HG03571 (cell line): ENCODE data around the gene ARHGAP10.
A peak's percentile ranks its signal among the peaks of the same experiment; 100 is the strongest.

Experiments used
- ATAC-seq: cut with Tn5 transposase; IDR thresholded peaks from one replicate; pipeline ENCODE4 v1.9.1; 2021; ENCODE audit not compliant: unreplicated experiment

Gene ARHGAP10, protein sequence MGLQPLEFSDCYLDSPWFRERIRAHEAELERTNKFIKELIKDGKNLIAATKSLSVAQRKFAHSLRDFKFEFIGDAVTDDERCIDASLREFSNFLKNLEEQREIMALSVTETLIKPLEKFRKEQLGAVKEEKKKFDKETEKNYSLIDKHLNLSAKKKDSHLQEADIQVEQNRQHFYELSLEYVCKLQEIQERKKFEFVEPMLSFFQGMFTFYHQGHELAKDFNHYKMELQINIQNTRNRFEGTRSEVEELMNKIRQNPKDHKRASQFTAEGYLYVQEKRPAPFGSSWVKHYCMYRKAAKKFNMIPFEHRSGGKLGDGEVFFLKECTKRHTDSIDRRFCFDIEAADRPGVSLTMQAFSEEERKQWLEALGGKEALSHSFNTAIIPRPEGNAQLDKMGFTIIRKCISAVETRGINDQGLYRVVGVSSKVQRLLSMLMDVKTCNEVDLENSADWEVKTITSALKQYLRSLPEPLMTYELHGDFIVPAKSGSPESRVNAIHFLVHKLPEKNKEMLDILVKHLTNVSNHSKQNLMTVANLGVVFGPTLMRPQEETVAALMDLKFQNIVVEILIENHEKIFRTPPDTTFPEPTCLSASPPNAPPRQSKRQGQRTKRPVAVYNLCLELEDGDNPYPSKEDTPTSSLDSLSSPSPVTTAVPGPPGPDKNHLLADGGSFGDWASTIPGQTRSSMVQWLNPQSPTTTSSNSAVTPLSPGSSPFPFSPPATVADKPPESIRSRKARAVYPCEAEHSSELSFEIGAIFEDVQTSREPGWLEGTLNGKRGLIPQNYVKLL

DNA sequence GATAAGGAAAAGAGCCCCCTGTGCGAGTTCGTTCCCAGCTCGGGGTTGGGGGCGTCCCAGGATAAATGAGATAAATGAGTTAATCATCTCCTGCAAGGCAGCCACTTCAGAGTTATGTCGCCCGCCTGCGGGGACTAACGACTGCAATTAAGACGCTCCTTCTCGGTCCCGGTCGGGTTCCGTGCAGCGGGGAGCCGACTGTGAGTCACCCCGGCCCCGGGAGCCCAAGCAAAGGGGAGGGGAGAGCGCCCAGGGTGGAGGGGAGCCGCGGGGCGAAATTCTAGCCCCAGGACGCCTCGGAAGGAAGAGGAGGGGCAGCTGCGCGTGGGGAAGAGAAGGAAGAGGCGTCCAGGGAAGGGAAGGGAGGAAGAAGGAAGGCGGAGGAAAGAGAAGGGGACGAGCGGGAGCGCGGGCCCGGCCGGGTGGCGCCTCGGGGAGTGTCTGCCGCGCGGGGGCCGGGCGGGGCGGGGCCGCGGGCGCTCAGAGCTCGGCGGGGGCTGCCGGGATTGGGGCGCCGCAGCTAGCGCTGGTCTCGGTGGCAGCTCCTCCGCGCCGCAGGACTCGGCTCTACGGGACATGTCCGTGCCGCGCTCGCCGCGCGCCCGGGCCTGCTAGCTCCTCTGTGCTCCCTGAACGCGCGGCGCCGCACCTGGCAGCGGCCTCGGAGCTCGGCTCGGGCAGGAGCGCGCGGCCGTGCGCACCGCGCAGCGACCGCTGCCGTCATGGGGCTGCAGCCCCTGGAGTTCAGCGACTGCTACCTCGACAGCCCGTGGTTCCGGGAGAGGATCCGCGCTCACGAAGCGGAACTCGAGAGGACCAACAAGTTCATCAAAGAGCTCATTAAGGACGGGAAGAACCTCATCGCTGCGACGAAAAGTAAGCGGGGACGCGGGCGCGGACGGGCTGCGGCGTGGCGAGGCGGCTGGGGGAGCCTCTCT is at the start of gene ARHGAP10:
Gene ARHGAP10 (plus strand): TSS at position 509 of the 938 bp plus-strand sequence. CDS start 214 bp downstream, at position 723.
- ATAC-seq = peak; percentile 50

DNA sequence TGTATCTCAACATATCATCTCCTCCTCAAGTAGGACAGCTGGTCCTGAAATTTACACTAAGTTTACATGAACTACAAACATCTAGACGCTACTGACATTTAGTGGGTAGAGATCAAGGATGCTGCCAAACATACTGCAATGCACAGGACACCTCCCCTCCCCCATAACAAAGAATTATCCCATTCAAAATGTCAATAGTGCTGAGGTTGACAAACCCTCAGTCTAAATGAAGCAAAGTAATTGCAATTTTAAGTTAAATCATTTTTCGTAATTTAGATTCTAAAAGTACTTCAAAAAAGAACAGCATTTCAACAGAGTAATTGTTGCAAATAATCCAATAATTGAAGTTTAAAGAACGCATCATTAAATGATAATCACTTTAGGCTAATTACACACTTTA is 49.1 kb upstream of the ARHGAP10 start:
- ATAC-seq = no peak

DNA sequence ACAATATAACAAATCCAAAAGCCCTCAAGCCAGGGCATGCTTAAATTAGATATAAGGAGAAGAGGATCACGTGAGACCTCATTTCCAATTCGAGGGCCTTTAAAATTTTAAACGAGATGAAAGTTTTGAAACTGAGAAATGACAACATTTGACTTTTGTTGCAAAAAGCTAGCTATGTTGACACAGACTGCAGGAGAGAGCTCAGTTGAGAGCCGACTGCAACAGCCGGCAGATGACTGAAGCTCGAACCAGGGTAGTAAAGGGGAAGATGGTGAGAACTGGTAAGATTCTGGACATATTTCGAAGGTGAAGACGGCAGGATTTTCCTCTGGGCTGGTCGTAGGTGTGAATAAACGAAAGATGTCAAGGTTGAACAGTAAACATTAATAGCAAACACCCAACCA is 48.7 kb upstream of the ARHGAP10 start:
- no peak for ATAC-seq

DNA sequence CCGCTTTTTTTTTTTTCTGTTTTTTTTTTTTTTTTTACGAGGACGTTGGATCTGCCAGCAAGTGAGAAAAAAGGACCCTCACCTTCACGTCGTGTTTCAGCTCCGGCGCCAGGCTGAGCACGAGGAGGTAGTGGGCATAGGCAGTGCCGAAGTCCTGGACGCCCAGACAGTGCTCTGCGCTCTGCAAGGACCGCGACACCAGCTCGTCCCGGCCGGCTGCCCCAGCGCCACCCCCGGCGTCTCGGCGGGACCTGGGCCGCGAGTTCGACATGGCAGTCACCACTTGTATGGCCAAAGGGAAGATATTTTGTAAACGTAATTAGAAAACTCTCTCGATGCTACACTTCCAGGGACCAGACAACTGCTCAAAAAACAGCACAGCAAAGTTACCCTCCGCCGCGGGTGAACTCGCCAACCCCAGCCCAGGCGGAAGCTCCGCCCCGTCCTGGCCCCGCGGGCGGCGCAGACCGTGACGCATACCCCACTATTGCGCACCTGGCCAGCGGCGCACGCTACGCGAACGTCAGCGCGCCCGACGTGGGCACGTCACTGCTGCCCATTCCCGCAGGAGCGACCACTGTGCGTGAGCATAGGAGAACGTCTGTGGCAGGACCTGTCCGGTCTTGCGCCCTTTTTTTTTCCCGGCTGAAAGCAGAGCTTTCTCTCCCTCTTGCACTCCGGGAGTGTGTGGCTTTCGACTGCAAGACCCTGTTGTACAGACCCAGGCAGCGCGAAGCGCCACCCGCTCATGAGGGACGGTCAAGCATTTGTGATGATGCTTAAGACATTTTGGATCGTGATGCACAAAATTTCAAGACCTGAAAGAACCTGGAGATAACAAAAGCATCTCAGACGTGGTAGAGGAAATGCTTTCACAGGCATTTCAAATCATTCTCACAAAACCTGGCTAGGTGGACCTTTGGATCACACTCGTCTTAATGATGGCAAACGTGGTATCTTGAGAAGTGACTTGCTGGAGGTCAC is 47.9 kb upstream of the ARHGAP10 start, which contains the start of gene PRMT9:
Gene PRMT9 (minus strand): TSS at position 447 of the 984 bp plus-strand sequence. CDS start 176 bp downstream, at position 271.
- ATAC-seq = peak; percentile 100

DNA sequence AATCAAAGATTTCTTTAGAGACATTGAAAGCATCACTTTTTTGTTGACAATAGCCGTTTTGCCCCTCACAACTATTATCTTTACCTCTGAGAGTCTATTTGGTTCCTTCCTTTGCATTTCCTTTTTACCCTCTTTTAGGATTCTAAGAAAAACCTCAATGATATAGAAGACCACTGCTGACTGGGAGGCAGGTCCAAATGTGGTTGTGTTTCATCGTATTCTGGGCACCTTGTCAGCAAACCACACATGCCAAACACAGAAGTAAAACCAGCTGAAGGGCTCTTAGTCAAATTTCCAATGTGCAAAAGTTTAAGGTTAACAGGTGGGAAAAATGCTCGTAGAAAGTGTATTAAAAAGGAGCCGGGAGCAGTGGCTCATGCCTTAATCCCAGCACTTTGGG is 42.8 kb upstream of the ARHGAP10 start:
- no peak for ATAC-seq

DNA sequence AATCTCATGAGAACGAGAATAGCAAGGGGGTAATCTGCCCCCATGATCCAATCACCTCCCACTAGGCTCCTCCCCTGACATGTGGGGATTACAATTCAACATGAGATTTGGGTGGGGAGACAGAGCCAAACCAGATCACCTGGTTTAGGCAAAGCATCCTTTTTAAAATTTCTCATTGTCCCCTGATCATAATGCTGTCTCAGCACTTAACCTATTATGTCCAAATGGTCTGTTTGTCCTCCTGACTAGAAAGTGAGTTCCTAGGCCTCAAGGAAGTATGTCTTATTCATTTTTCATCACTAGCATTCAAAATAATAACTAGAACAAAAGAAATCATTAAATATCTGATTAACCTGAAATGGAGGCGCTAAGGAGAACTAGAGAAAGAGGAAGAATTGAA is 40.1 kb upstream of the ARHGAP10 start:
- ATAC-seq = no peak

DNA sequence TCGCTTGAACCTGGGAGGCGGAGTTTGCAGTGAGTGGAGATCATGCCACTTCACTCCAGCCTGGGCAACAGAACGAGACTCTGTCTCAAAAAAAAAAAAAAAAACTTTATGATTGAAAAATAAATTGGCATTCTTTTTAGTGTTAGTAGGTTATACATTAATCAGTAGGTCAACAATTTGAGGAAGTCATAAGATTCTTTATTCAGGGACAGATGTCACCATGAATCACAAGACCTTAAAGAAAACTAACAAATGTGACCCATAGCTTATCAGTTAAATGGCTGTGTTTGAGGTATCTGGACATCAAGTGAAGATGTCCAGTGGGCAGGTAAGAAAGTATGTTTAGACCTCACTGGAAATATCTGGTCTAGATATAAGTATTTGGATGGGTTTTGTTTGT is 38.7 kb upstream of the ARHGAP10 start:
- no peak for ATAC-seq

DNA sequence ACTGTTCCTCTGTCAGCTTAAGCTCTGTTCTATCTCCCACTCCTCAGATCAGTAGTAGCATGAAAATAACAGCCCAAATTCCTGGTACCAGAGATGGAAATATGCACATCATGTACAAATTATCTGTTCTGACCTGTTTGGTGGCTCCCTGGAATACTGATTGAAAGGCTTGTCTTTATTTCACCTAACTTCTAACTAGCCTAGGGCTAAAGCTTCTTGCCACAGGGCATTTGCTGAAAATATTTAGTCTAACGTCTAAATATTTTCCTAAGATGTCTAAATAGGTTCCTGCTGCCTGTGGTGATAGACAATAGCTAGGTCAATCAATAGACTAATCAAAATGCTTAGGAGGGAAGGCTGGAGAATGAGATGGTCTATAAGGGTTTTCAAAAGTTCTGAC is 35.0 kb upstream of the ARHGAP10 start:
- ATAC-seq = no peak

DNA sequence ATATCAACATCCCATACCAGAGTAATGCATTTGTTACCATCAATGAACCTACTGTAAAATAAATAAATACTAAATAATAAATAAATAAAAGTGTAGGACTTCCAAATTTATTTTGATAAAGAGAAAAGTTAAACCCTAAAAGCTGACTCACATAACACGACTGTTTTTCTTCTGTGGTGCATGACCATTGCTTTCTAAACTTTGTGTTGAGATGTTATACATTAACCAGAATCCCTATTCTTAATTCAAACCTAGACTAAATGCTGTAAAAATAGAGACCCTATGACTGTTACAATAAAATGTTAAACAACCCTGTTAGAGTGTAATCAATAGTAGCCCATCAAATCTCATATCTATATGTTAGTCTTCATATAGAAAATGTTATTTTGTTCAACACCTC is 27.0 kb upstream of the ARHGAP10 start:
- peak; percentile 64 for ATAC-seq

DNA sequence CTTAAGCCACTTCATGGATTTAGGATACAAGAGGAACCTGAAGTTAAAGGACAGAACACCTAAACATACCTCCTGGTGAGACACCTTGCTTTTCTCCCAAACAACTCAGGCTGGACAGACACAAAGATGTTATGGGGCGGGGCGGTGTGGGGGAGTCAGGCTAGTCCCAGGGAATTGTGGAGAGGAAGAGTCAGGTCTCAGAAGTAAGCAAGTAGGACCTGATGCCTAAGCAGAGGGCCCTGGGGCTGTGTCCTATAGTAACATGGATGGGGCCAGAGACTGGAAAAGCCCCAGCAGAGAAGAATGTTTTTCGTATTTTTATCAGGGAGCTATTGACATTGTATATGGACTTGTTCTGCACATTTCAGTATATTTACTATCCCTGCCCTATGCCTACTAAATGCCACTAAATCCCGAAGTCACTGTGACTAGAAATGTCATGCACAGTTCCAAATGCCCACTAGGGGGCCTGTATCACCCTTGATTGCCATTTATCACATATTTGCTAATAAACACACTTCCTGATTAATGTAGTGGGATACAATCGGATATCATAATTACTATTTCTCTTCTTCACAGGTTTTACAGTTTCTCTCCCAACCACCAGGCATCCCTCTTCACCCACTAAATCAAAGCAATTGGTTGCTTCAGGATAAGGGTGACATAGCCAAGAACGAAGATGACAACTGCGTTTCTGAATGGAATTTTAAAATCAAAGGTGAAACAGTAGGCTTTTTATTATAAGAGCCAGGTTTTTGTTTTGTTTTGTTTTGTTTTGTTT is 23.8 kb upstream of the ARHGAP10 start:
- ATAC-seq = no peak

DNA sequence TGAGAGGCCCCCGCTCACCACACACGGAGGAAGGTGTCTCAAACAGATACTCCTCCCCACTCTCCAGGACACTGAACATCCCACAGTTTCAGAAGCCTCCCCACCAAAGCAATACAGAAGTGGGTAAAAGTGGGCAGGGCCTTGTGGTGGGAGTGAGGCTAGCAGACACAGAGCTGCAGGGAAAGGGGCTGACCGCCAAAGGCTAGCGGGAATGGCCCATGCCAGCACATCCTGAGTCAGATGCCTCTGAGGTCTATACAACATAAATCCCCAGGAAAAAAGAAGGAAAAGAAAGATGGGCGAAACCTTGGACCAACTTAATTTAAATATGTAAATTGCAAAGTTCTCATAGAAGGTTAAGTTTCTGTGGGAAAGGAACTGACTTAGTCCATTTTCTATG is 21.9 kb upstream of the ARHGAP10 start:
- ATAC-seq = no peak

DNA sequence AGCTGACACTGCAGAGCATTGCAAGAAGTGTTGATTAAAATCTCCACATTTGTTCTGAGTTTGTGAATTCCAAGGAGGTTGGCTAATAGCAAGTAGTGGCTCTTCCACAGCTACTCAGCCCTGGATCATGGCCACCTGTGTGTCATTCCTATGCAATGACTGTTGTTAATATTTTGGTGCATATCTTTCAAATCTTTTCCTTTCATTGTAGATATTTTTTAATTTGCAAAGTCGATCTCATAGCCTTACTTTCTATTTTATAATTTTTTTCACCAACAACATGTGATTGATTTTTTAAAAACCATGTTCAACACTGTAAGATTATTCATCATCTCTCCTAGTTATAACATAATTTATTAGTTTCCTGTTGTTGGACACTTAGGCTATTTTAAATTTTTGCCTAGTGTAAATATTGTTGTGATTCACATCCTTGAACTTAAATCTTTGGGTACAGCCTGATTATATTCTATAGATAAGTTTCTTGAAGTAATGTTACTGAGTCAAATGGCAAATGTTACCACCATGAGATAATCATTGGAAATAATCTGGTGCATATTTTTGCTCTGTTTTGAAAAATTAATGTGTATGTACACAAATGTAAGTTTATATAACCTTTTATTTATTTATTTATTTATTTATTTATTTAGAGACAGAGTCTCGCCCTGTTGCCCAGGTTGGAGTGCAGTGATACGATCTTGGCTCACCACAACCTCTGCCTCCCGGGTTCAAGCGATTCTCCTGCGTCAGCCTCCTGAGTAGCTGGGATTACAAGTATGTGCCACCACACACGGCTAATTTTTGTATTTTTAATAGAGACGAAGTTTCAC is 17.1 kb upstream of the ARHGAP10 start:
- no peak for ATAC-seq

DNA sequence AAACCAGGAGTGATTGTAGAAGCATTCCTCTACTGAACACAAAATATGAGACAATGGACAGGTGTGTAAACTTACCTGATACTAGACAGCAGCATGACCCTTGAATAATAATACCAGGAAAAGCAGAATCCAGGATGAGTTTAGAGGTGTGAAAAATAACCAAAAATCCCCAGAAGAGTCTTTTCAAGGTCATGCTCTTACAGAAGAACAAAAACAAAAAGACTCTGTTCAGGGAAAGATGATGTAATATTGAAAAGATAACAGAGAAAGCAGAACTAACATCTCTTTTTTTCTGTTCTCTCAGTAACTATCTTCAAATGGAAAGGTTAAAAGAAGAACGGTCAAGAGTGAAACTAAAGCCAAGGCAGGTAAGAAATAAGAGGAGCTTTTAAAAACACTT is 14.0 kb upstream of the ARHGAP10 start:
- peak; percentile 77 for ATAC-seq

DNA sequence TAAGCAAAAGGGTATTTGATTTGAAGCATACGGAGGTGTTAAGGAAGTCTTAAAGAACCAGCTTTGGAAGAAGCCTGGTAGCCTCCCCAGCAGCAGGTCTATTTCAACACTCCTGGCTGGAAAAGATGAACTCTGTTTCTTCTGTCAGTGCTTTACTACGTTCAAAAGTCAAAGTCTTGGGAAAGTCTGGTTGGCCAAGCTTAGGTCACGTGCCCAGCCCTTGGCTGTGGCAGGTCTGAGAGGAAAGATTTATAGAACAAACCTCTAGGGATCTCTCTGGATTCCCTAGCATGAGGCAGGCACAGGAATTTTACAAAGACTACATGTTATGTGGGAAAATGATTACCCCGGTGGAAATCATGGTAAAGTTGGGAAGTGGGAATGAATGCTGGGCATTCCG is 8.6 kb upstream of the ARHGAP10 start:
- no peak for ATAC-seq

DNA sequence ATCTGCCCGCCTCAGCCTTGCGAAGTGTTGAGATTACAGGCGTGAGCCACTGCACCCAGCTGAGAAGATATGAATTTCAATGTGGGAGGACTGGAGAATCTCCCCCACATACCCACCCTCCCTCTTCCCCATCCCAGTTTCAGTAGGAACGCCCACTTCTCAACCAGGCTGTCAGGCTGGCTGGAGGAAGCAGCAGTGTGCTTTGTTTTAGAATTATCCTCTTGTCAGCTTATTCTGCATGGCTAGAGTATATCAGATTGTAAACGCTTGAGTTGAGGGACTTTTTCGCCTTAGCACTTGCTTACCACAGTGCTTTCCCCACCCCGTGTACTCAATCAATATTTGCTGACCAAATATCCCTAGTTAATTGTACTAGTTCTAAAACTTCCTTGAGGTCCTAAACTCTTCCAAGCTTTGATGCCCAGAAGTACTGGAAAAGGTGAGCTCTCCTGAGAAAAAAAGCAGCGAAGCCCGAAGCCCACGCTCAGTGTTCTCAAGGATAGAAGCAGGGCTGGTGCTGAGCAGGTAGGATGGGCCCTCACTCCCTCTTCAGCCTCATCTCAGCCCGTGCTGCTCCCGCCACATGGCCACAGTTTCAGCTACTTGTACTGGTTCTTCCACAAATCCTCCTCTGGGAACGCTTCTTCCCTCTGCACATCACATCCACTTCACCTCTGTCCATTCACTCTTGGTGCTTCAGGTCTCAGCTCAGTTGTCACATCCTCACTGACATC is 7.3 kb upstream of the ARHGAP10 start:
- ATAC-seq = no peak

DNA sequence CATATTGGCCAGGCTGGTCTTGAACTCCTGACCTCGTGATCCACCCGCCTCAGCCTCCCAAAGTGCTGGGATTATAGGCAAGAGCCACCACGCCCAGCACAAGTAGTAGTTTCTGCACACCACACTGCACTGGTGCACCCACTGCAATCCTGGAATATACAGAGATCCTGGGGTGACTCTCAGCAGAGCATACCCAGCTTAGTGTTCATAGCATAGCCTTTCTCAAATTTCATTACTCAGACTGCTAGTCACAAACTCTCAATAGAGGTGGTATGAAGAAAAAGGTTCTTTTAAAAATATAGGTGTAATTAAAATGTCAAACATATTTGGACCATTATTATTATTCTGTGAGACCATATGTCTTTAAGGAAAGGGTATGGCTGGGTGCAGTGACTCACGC is 6.2 kb upstream of the ARHGAP10 start:
- ATAC-seq = no peak

DNA sequence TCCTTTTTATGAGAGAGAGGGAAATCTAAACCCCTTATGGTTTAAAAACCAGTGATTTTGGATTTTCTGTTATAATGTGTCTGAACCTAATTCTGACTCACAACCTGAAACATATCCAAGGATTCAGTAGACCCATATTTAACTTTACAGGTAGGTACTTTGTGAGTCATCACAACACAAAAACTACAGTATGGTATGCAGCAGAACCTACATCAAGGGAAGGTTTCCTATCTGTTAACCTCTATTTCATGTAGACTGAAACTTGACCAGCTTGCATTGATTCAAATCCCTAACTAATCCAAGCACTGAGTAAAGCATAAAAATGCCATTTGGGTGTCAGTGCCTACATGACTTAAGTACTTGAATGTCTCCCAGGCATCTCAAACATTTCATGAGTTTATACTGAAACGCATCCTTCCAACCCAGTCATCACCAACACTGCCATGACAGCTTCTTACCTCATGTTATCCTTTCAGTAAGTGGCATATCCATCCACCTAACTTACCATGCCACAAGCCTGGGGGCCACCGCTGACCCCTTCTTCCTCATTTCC is 4.3 kb upstream of the ARHGAP10 start:
- ATAC-seq = no peak
